LoVo (cell line): ENCODE data around the gene PODXL.
"Not testable (repeated sequence)": the region's sequence is repeated elsewhere in the genome, so short reads cannot be mapped to it uniquely, and the experiment has no call there.

Experiments used
- DNase-seq: peaks from one replicate; pipeline ENCODE4 v3.0.0-alpha.2; 2016; ENCODE audit warnings: low spot score

PODXL gene

GRCh38 chr7:131509781-131510180, 46.6 kb downstream of the PODXL start:
- no peak for DNase-seq

GRCh38 chr7:131508754-131509486, 47.5 kb downstream of the PODXL start:
- DNase-seq = no peak

- DNase-seq = peak; percentile 76
Measured at GRCh38 chr7:131507592-131508331, 48.7 kb downstream of the PODXL start.

- no peak for DNase-seq
Measured at GRCh38 chr7:131506597-131506996, 49.8 kb downstream of the PODXL start.

GRCh38 chr7:131505636-131506557, 50.5 kb downstream of the PODXL start:
- no peak for DNase-seq

- not testable (repeated sequence) for DNase-seq
Measured at GRCh38 chr7:131505037-131505620, 51.3 kb downstream of the PODXL start.

- DNase-seq = no peak
Measured at GRCh38 chr7:131504157-131504899, 52.1 kb downstream of the PODXL start.

- no peak for DNase-seq
Measured at GRCh38 chr7:131503639-131504038, 52.8 kb downstream of the PODXL start.

- DNase-seq = no peak
Measured at GRCh38 chr7:131502810-131503508, 53.5 kb downstream of the PODXL start.

- no peak for DNase-seq
Measured at GRCh38 chr7:131501930-131502685, 54.3 kb downstream of the PODXL start.

GRCh38 chr7:131501422-131501821, 55.0 kb downstream of the PODXL start:
- no peak for DNase-seq

- DNase-seq = no peak
Measured at GRCh38 chr7:131500357-131500756, 56.1 kb downstream of the PODXL start.

- DNase-seq = no peak
Measured at GRCh38 chr7:131499801-131500200, 56.6 kb downstream of the PODXL start.

- no peak for DNase-seq
Measured at GRCh38 chr7:131498237-131498885, 58.1 kb downstream of the PODXL start.

- no peak for DNase-seq
Measured at GRCh38 chr7:131497454-131497853, 59.0 kb downstream of the PODXL start.

- no peak for DNase-seq
Measured at GRCh38 chr7:131495669-131496498, 60.5 kb downstream of the PODXL start.

GRCh38 chr7:131494182-131494581, 62.2 kb downstream of the PODXL start:
- no peak for DNase-seq

GRCh38 chr7:131493581-131493980, 62.8 kb downstream of the PODXL start:
- DNase-seq = no peak

GRCh38 chr7:131493081-131493480, 63.3 kb downstream of the PODXL start:
- no peak for DNase-seq
